Fibroblast of the conjunctiva (primary cell): ENCODE results near the gene ETV3.
"Not testable (repeated sequence)": the region's sequence is repeated elsewhere in the genome, so short reads cannot be mapped to it uniquely, and the experiment has no call there.

Source experiments
- DNase-seq: peaks from one replicate; pipeline ENCODE4 v3.0.0-alpha.2; 2010; ENCODE audit warnings: low read depth

ETV3 gene

GRCh38 chr1:157112186-157112867, 25.9 kb downstream of the ETV3 start:
- no peak for DNase-seq

- no peak for DNase-seq
These were observed 26.6 kb downstream of the ETV3 start for GRCh38 chr1:157111396-157112165.

- DNase-seq, result no peak
These were observed 27.5 kb downstream of the ETV3 start for GRCh38 chr1:157110686-157111085.

- DNase-seq, result no peak
These were observed 28.2 kb downstream of the ETV3 start for GRCh38 chr1:157110003-157110402.

GRCh38 chr1:157108448-157108847, 29.7 kb downstream of the ETV3 start:
- no peak for DNase-seq

- DNase-seq, result no peak
These were observed 30.5 kb downstream of the ETV3 start for GRCh38 chr1:157107702-157108101.

GRCh38 chr1:157106813-157107189, 31.4 kb downstream of the ETV3 start:
- DNase-seq, result no peak

- DNase-seq, result peak; percentile 23
These were observed 32.0 kb downstream of the ETV3 start for GRCh38 chr1:157105988-157106812.

- DNase-seq, result no peak
These were observed 32.8 kb downstream of the ETV3 start for GRCh38 chr1:157105298-157105987.

GRCh38 chr1:157104598-157105293, 33.4 kb downstream of the ETV3 start:
- DNase-seq, result no peak

GRCh38 chr1:157103268-157103667, 34.9 kb downstream of the ETV3 start:
- DNase-seq, result no peak

- no peak for DNase-seq
These were observed 37.0 kb downstream of the ETV3 start for GRCh38 chr1:157101149-157101548.

- DNase-seq, result no peak
These were observed 38.6 kb downstream of the ETV3 start, which contains the start of gene ETV3L for GRCh38 chr1:157099633-157100009. ETV3L (minus strand) TSS chr1:157099808; CDS start chr1:157099523, 285 bp downstream.

GRCh38 chr1:157098987-157099632, 39.1 kb downstream of the ETV3 start:
- DNase-seq, result not testable (repeated sequence)

GRCh38 chr1:157098519-157098918, 39.7 kb downstream of the ETV3 start:
- no peak for DNase-seq

GRCh38 chr1:157097692-157098091, 40.5 kb downstream of the ETV3 start:
- no peak for DNase-seq

GRCh38 chr1:157096881-157097280, 41.3 kb downstream of the ETV3 start:
- DNase-seq, result no peak

- DNase-seq, result no peak
These were observed 42.6 kb downstream of the ETV3 start for GRCh38 chr1:157095551-157095950.

GRCh38 chr1:157095091-157095490, 43.1 kb downstream of the ETV3 start:
- no peak for DNase-seq

- DNase-seq, result peak; percentile 43
These were observed 45.4 kb downstream of the ETV3 start for GRCh38 chr1:157092831-157093230.
